Ascending aorta (tissue), 2 donors: Measurements from ENCODE around the gene TMEM100. TPM values are rescaled to one million over a fixed set of nuclear protein-coding genes. Genes with fewer than 3 reads are reported as not detected.

Source experiments
- DNase-seq, 2 donors: peaks; one replicate each; pipeline ENCODE4 v3.0.0-alpha.2; 2019; ENCODE audit warnings: low spot score in 2 of 2
- H3K27ac ChIP-seq, 2 donors: fragments of 200-600 bp; sonication (generic); one replicate each; pipeline ENCODE4 v1.5.1; 2016 to 2017; ENCODE audit warnings: mild to moderate bottlenecking in 1 of 2
- H3K27me3 ChIP-seq: fragments of 200-600 bp; sonication (generic); one replicate; pipeline ENCODE4 v1.5.1; 2017
- H3K36me3 ChIP-seq, 2 donors: fragments of 200-600 bp; sonication (generic); one replicate each; pipeline ENCODE4 v1.5.1; 2016
- H3K4me1 ChIP-seq, 2 donors: fragments of 200-600 bp; sonication (generic); one replicate each; pipeline ENCODE4 v1.5.1; 2016 to 2017; ENCODE audit warnings: mild to moderate bottlenecking in 1 of 2
- H3K4me3 ChIP-seq, 2 donors: fragments of 200-600 bp; sonication (generic); one replicate each; pipeline ENCODE4 v1.5.1; 2016 to 2017; ENCODE audit warnings: mild to moderate bottlenecking in 1 of 2
- H3K9me3 ChIP-seq, 2 donors: fragments of 200-600 bp; sonication (generic); one replicate each; pipeline ENCODE4 v1.5.1; 2016
- intact Hi-C: fragments of 100-400 bp; cut with DNase I; formaldehyde crosslinking; loops from one replicate; pipeline ENCODE4 v1.15.1; 2023
- total RNA-seq: library from RNA; depleted of rRNA; stranded (reverse); fragments of >200 nt; gene quantifications from one replicate; pipeline ENCODE4 v1.1.0, GENCODE V29; 2016
- TF ChIP-seq, protein P1 (sequence below), 3 experiments: fragments of 200-600 bp in 2 of 3; fragments of 450-650 bp in 1 of 3; sonication (generic) in 2 of 3; IDR thresholded peaks; one replicate each; pipeline ENCODE4 v1.5.1; 2016 to 2019; ENCODE audit warnings: antibody characterized with exemption in 3 of 3, mild to moderate bottlenecking in 1 of 3, moderate library complexity in 1 of 3

TMEM100 gene
- total RNA-seq, 1 donor from 2014 or later = 1.7 TPM

DNA sequence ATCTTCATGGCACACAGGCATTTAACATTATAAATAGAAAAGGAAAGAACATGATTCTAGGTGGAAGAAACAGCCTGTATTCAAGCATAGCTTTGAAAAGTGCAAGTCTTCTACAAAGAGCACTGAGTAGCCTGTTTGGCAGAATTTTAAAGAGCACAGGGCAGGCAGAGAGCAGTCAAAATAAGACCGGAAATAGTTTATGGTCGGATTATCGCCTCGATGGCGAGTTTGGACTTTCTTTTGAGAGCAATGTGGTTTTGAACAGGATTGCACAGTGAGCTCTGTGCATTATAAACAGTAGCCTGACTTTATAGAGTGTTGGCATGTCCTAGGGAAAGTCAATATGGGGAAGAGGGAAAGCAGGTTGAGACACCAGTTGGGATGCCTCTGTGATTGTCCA lies 6.2 kb upstream of the TMEM100 start:
- no peaks in the 10 kb centered on the region for H3K27me3 ChIP-seq
- no peaks in the 10 kb centered on the region for H3K9me3 ChIP-seq
- H3K4me1 ChIP-seq = peaks cover 0 to 11% of the 10 kb centered on the region in 2 donors
- DNase-seq = no peak
- intact Hi-C loops = loop anchor here (5.0 to 10.0 kb wide), 3 partner anchors 307 to 1106 kb away; partner anchors contain the start of genes C17orf67, DGKE and MMD
- H3K36me3 ChIP-seq = no peaks in the 10 kb centered on the region
- H3K27ac ChIP-seq = peak overlapping the region; percentile 21 to 66
- TF ChIP-seq, protein P1, sequence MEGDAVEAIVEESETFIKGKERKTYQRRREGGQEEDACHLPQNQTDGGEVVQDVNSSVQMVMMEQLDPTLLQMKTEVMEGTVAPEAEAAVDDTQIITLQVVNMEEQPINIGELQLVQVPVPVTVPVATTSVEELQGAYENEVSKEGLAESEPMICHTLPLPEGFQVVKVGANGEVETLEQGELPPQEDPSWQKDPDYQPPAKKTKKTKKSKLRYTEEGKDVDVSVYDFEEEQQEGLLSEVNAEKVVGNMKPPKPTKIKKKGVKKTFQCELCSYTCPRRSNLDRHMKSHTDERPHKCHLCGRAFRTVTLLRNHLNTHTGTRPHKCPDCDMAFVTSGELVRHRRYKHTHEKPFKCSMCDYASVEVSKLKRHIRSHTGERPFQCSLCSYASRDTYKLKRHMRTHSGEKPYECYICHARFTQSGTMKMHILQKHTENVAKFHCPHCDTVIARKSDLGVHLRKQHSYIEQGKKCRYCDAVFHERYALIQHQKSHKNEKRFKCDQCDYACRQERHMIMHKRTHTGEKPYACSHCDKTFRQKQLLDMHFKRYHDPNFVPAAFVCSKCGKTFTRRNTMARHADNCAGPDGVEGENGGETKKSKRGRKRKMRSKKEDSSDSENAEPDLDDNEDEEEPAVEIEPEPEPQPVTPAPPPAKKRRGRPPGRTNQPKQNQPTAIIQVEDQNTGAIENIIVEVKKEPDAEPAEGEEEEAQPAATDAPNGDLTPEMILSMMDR (IDR thresholded peaks at IDR 0.05) = no peak
- H3K4me3 ChIP-seq = no peak overlapping the region

DNA sequence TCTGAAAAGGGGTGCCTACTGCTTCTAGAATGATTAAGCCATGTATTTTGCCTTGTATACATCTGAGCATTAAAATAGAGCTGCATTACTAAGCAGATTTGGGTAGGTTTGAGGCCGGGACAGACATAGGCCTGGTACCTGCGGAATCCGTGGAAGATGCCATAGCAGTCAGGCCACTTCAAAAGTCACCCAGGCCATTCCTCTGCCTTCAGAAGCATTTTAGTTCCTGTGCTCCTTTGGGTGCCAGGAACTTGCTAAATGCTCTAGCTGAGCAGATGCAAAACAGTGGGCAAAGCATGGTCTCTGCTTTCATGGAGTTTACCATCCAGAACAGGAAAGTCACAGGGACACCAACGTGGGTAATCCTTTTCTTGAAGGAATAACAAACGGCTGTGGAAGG lies 5.7 kb upstream of the TMEM100 start:
- intact Hi-C loops = loop anchor here (5.0 to 10.0 kb wide), 3 partner anchors 306 to 1106 kb away; partner anchors contain the start of genes C17orf67, DGKE and MMD
- Histone ChIP-seq H3K9me3 (no peaks in the 10 kb centered on the region), H3K36me3 (no peaks in the 10 kb centered on the region), H3K4me3 (no peak overlapping the region), H3K27me3 (no peaks in the 10 kb centered on the region), H3K27ac (peak overlapping the region; percentile 21 to 66), H3K4me1 (peaks cover 0 to 11% of the 10 kb centered on the region in 2 donors)
- TF ChIP-seq, protein P1 (IDR thresholded peaks at IDR 0.05) = no peak
- DNase-seq = no peak

DNA sequence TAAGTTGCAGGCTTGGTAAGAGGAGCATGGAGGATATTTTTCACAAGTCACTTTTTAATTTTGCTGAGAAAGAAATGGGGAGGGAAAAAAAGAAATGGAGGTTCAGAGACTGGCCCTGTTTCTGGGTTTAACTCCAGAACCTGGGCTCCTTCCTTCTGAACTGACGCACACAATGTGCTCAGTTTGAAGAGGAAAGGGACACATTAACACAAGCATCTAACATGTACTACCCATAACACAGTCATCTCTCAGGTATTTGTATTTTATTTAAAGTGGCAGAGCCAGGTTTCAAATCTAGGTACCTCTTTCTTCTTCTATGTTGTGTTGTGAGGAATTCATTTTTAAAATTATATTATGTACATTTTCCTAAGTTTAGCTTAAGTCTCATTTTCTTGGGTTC lies 5.3 kb upstream of the TMEM100 start:
- intact Hi-C loops = loop anchor here (5.0 to 10.0 kb wide), 3 partner anchors 306 to 1107 kb away; partner anchors contain the start of genes C17orf67, DGKE and MMD
- H3K9me3 ChIP-seq = no peaks in the 10 kb centered on the region
- H3K4me1 ChIP-seq = peaks cover 0 to 11% of the 10 kb centered on the region in 2 donors
- TF ChIP-seq, protein P1 (IDR thresholded peaks at IDR 0.05) = no peak
- no peak for DNase-seq
- no peaks in the 10 kb centered on the region for H3K36me3 ChIP-seq
- H3K27me3 ChIP-seq = no peaks in the 10 kb centered on the region
- peak overlapping the region; percentile 21 to 66 for H3K27ac ChIP-seq
- H3K4me3 ChIP-seq = no peak overlapping the region

DNA sequence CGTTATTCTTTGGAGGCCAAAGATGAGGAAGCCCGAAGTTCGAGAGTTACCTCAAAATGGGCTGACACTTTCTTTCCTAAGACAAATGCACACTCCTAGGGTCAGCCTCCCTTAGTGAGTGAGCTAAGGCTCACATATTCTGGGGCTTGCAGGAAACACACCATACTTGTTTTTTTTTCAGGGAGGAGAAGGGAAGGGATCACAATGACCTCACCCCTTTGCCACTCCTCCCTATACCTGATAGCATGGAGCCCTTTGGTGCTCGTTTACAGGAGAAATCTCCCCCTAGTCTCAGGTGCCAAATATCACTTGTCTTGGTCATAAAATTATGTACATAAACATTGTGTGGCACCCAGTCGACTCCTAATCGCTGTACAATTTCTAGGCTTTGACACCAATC lies 4.6 kb upstream of the TMEM100 start:
- Histone ChIP-seq H3K27ac (peak overlapping the region in 1 of 2 donors; percentile 66), H3K4me1 (peaks cover 0 to 14% of the 10 kb centered on the region in 2 donors), H3K27me3 (no peaks in the 10 kb centered on the region), H3K4me3 (no peak overlapping the region), H3K36me3 (no peaks in the 10 kb centered on the region), H3K9me3 (no peaks in the 10 kb centered on the region)
- DNase-seq = no peak
- TF ChIP-seq, protein P1 (IDR thresholded peaks at IDR 0.05) = no peak
- intact Hi-C loops = loop anchor here (5.0 to 10.0 kb wide), 3 partner anchors 305 to 1108 kb away; partner anchors contain the start of genes C17orf67, DGKE and MMD

DNA sequence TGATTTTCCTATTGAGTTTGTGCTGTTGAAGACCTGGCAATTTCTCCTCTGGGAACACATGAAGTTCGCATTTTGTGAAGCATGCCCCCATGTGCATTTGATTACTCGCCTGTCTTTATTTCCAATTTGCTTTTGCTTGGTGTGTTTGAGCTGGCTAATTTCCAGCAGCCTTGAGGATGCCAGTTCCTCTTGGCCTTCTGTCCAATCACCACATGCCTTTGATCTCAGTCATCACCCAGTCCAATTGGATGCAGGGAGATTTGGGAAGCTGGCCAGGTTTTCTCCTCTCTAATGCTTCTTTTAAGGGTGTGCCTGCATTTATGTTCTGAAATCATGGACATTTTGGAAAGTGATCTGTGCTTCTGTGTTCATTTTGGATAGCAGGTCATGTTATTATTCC lies 3.8 kb upstream of the TMEM100 start:
- Histone ChIP-seq H3K36me3 (no peaks in the 10 kb centered on the region), H3K27me3 (no peaks in the 10 kb centered on the region), H3K4me1 (peaks cover 0 to 14% of the 10 kb centered on the region in 2 donors), H3K9me3 (no peaks in the 10 kb centered on the region), H3K27ac (peak overlapping the region in 1 of 2 donors; percentile 48), H3K4me3 (no peak overlapping the region)
- TF ChIP-seq, protein P1 (IDR thresholded peaks at IDR 0.05) = no peak
- peak in 1 of 2 donors; percentile 85 for DNase-seq
- intact Hi-C loops = loop anchor here (5.0 to 10.0 kb wide), 3 partner anchors 304 to 1108 kb away; partner anchors contain the start of genes C17orf67, DGKE and MMD
